NCI-H2081 treated with DMSO at 0.1 percent for 48 hours (cell line): Measurements from ENCODE around the gene PDE9A.

Experiments
- DNase-seq: peaks from one replicate; lab custom pipeline; 2025; lab: John Stamatoyannopoulos, UW

Gene PDE9A

DNA sequence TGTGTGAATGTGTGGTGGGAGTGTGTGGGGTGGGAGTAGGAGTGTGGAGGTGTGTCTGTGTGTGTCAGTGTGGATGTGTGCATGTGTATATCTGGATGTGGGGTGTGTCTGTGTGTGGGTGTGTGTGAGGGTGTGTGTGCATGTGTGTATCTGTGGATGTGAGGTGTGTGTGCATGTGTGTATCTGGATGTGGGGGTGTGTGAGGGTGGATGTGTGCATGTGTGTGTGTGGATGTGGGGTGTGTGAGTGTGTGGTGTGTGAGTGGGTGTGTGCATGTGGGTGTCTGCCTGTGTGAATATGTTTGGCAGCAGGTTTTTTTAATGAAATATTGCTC, 106.1 kb downstream of the PDE9A start:
- DNase-seq, result no peak

DNA sequence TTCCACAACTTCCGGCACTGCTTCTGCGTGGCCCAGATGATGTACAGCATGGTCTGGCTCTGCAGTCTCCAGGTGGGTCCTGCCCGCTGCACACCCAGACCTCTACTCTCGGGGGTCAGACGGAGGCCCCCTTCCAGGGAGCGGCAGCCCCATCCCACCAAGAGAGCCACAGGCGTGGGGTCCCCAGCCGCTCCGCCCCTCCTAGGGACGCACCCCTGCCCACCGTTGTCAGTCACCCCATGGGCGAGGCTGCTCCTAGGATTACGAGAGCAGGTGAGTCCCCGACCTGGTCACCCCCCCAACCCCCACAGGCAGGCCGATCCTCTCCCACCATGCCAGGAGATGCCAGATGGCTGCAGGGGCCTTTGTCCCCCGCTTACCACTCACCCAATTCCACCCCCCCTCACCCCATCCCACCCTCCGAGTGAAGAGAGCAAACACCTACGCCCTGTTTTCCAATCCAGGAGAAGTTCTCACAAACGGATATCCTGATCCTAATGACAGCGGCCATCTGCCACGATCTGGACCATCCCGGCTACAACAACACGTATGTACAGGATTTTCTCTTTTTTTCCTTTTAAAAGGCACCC, 107.0 kb downstream of the PDE9A start:
- DNase-seq, result no peak

DNA sequence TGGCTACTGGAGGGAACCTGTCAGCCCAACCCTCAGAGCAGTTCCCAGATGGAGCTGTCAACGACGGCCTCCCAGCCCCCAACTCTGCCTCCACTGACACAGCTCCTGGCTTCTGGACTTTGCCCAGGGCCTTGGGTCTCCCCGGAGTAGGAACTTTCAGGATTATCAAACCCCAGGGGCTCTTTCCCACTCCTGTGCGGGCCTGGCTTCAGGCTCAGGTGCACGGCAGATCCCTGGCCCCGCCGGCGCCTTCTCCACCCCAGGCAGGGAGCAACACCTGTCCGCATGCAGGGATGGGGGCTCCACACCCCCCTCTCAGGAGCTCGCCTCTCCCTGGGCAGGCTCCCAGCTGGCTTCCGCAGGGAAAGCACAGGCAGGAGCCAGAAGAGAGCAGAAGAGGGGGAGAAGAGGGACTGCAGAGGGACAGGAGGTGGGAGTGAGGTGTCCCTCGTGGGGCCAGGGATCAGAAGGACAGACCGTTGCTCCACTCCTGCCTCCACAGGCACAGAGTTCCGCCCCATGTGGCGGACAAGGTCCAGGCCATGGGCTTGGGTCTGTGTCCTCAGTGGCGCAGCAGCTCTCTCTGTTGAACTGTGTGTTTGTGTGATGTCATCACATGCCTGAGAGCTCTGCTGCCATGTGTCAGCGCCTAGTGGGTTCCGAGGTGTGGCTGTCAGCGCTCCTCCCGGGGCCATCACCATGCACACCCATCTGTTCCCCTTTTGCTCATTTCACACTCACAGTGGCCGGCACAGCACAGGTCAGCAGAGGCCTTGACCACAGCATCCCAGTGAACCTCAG, 107.7 kb downstream of the PDE9A start:
- no peak for DNase-seq

DNA sequence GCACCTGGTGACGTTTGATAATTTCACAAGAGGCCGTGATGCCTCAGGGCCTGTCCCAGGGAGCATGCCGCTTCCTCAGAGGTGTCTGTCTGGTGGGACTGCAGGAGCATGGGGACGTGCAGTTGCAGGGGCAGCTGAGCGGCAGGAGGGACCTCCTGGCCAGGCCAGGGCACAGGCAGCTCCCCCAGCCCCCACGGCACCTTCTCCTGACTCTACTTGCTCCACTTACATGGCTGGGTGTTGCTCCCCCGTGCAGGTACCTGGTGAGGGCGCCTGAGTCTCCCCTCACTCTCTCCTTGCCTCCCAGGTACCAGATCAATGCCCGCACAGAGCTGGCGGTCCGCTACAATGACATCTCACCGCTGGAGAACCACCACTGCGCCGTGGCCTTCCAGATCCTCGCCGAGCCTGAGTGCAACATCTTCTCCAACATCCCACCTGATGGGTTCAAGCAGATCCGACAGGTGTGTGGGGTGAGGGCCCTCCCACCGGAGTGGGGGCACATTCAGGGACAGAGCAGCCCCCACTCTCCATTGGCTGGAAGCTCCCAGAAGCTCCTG, 108.4 kb downstream of the PDE9A start:
- DNase-seq, result no peak

DNA sequence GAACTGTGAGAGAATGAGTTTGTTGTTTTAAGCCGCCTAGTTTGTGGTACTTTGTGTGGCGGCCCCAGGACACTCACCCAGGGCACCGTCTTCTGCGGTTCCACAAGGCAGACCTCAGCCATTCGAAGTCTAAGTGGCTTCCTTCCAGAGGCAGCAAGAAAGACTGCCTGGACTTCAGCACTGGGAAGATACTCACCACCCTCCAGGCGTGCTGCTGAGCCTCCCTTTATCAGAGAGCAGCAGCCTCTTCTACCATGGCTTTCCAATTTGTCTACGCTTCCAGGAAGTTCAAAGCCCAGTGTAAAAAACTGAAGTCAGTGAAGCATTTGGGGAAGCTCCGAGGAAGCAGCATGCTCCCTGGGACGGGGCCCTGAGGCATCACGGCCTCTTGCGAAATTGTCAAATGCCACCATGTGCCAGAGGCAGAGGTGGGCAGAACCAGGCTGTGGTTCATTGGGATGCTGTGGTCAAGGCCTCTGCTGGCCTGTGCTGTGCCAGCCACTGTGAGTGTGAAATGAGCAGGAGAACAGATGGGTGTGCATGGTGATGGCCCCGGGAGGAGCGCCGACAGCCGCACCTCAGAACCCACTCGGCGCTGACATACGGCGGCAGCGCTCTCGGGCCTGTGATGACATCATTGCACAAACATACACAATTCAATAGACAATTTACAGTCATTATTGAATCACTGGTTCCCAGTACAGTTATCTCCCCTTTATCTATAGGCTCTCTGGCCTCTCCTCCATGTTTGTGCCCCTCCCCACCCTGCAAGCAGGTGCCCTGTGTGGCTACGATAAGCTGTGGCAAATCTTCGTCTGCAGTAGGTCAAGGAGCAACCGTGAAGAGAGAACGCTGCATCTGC, 110.4 kb downstream of the PDE9A start:
- no peak for DNase-seq

DNA sequence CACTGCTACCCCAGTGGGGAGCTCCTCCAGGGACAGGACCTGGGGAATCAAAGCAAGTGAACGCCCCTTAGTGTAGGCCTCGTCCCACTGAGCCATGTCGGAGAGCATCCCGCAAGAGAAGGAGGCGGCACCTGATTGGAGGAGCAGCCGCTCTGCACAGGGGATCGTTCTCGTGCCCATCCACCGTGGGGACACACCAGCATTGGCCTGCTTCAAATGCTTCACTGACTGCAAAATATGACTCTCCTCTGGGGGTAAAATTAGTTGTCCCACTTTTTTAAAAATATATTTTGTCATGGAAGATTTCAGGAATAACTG, 111.0 kb downstream of the PDE9A start:
- DNase-seq, result no peak

DNA sequence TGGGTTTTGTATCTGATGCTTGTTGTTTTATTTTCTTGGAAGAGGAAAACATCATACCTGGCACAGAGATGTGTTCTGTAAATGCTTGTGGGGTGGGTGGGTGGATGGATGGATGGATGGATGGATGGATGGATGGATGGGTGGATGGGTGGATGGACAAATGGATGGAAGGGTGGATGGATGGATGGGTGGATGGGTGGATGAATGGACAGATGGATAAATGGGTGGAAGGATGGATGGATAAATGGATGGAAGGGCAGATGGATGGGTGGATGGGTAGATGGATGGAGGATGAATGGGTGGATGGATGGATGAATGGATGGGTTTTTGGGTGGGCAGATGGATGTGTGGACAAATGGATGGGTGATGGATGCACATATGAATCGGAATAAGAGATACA, 111.5 kb downstream of the PDE9A start:
- DNase-seq, result no peak

DNA sequence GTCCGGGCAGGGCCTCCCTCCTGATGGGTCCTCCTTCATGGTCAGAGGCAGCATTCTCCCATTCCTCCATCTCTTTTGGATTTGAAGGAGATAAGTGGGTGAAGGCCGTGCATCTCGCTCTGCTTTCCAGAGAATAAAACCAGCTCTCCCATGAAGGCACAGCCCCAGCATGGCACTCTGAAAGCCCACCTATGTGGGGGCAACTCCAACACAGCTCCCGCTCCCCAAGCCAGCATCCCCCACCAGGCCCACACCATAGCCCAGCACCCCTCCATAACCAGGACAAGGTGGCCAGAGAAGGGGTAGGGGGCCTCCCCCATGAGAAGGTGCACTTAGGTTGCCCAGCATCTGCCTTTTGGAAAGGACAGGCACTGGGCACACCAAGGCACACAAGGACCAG, 112.2 kb downstream of the PDE9A start:
- DNase-seq, result no peak

DNA sequence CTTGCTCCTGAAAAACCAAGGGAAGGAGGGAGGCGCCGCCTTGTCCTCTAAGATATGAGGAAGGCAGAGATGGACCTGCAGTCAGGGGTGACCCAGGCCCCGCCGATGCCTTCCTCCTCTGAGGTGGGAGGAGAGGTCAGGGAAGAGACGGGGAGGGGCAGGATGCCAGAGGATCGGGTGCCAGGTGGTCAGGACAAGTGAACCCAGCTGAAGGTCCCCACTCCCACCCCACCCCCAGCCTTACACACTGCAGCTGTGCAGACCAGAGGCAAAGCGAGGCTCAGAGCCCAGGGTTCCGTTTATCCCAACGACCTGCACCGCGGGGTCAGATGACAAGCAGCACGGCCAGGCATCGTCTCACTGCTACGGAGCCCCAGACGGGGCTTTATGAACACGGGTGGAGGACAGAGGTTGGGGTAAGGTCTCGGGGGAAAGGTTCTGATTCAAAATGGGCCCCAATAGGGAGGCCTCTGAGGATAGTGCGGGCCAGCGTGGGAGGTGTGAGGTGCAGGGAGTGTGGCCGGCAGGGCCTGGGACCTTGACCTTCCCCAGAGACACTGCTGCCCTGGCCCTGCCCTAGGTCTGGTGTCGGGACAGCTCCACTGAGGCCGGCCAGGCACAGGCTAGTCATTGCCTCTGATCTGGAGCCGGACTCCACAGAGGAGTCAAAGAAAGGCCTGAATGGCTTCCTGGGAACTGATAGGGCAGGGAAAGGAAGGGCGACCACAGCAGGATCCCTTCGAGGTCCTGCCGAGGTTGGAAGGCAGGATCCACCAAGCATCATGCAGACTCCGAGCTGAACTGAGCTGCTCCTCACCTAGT, 113.5 kb downstream of the PDE9A start:
- no peak for DNase-seq

DNA sequence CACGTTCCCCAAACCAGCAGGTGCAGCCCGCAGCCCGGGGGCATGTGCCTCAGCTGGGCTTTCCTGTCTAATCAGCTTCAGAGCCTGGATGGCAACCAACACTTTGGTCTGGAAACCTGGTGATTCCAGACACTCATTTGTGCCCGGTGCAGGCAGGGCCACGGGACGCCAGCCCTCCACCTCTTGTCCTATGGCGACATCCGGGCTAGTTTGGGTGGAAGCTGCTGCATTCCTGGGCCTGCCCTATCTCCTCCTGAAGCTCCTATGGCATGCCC, 114.1 kb downstream of the PDE9A start:
- no peak for DNase-seq

DNA sequence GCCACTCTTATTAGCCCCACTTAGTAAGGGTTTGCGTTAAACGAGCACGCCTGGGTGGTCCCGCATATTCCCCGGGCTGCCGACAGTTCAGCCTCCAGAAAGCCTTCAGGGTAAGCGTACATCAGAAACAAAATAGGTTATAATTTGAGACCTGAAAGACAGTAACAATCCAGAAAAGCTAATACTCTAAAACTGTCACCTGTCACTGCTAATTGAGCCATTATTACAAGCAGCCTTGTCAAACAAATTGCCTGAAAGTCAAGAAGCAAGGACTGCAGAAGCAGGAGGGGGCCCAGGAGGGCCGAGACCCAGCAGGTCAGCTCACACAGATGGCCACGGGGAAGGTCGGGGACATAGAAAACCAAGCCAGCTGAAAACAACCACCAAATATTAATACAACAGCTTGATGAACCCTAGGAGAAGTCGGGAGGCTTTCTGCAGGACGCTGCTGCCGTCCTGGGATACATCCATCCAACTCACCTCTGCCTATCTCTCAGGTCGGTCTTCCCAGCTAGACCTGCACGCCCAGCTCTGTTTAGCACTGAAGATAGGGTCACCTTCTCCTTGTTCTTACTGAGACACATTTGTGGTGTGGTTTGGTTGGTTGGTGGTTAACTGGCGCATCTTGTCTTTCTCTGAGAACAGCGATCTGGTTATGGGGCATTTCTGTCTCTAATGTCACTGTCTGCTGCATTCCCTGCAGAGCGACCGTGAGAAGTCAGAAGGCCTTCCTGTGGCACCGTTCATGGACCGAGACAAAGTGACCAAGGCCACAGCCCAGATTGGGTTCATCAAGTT, 115.1 kb downstream of the PDE9A start:
- no peak for DNase-seq

DNA sequence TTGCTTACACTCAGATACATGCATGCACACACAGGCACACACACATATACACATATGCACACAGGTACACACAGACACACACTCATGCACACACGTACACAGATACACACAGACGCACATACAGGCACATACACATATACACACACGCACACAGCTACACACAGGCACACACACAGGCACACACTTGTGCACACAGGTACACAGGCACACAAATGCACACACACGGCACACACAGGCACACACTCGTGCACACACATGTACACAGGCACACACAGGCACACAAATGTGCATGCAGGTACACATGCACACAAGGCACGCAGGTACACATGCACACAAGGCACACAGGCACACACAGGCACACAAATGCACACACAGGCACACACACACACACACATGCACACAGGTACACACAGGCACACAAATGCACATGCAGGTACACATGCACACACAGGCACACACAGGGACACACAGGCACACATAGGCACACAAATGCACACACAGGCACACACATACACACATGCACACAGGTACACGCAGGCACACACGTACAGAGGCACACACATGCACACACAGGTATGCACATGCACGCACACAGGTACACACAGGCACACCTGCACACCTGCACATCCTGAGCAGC, 115.9 kb downstream of the PDE9A start:
- DNase-seq, result no peak

DNA sequence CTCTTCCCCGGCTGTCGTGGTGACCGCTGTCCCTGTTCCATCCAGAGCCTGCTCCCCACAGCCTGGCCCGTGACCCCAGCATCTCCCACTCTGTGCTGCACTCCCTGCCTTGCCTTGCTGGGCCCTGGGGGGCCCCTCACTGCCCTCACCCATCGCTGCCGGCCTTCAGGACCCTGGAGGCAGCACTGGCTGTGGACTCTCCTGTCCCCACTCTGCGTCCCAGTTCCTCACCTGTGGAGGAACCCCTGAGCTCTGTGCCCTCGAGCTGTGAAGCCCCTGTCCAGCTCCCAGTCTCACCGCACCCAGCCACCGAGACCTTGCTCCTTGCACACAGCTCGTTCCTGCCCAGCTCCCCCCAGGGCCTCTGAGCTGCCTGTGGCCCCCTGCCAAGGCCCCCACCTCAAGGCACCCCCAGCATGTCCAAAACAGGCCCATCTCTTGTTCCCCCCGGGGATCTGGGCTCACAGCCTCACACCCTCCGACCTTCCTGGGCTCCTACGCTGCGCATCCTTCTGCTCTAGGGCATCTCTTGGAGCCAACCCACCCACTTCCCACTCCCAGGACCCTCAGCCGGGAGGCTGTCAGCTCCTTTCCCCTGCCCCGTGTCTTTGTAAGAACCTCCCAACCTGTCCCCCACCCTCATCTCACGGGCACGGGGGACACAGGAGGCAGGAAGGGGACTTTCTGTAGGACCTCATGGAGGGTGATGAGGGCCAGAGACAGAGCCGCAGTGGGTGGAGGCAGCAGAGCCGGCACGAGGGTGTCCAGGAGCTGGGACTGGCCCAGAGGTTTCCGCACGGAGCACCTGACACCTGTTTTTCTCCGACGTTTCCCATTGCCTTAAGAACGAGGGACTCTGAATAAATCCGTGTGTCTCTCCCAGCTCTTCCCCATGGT, 116.6 kb downstream of the PDE9A start:
- no peak for DNase-seq

DNA sequence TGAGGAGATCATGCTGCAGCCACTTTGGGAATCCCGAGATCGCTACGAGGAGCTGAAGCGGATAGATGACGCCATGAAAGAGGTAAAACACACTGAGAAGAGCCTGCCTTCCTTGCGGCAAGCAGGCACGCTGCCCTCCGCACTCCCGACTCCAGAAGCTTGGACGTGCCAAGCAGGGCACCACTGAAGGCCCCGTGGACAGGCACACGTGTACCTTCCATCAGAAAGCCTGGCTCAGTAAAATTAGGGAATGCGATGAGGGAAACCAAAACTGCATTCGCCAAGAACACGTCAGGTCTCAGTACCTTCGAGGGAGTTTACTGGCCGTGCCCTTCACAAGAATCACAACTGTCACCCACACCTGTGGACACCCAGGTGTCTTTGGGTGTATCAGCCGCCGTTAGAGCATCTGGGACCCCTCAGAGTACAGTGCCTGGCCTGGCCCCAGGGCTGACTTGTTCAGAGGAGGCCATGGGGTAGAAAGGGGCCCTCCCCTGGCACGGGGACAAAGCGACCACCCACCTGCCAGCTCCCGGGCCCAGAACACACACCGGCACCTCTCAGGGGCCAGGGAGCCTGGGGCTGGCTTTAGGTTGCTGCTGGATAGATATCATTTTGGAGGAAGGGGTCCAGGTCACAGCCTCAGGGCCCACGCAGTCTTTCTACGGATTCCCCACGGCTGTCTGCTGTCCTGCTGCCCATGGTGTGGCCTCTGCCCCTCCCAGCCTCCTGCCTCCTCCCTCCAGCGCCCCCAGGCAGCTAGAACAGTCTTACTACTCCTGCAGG, 117.5 kb downstream of the PDE9A start:
- DNase-seq, result no peak

DNA sequence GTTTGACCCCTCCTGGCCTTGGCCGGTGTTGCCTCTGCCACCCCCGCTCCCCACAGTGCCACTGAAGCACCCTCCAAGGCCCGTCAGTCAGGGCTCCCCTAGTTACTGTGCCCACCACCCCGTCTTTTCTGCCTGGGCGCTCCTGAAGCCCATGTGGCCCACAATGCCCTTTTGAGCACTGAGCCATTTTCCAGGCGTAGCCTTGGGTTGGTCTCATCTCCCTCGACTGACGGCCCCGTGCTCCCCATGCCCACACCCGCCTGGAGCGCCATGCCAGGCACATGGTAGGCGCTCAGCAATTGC, 118.0 kb downstream of the PDE9A start:
- DNase-seq, result no peak

DNA sequence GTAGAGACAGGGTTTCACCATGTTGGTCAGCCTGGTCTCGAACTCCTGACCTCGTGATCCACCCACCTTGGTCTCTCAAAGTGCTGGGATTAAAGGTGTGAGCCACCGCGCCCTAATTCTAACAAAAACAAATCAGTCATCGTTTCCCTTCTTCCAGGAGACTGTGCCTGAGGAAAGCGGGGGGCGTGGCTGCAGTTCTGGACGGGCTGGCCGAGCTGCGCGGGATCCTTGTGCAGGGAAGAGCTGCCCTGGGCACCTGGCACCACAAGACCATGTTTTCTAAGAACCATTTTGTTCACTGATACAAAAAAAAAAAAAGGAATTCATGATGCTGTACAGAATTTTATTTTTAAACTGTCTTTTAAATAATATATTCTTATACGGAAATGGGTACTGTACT, 121.7 kb downstream of the PDE9A start:
- DNase-seq, result no peak

DNA sequence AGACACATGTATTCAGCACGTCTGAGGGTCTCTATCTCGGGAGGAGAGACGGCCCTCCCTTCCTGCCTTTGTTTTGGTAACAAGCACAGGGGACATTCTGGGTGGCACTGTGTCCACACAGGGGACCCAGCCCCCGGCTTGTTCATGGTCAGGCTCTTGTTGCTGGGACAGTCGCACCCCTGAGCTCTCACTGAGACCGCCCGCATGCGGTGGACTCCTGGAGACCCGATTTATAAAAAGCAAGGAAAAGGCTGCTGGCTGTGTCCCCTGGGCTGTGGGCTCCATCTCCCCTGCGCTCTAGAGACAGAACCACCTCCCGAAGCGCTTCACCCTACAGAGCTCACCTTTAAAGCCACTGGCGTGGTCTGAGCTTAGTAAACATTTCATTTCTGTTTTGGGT, 122.5 kb downstream of the PDE9A start:
- no peak for DNase-seq

DNA sequence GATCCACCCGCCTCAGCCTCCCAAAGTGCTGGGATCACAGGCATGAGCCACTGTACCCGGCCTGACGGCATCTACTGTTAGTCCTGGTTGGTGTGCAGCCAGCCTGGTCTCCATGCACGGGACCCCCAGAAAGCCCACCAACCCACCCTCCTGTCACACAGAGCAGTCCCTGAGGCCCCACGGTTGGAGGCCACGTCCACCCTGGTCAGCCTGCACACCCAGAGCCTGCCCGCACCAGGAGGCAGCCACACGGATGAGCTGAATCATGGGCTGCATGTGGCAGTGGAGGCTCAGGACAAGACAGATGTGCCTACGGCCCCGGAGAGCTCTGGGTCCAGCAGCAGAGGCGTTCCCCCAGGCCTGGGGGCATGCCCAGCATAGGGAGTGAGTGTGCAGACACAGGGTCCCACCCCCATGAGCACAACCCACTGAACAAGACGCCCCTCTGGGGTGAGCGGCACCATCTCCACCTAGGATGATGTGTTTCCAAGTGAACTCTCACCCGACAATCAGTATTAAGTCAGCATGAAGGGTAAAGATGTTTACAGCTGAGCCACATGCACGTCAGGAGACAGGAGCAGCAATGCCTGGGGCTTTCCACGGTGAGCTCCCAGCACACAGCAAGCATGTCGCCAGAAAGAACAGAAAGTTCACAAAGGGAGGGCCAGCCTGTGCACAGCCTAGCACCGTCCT, 123.8 kb downstream of the PDE9A start:
- no peak for DNase-seq
